ENCODE data around the gene IFITM5.

- no peak for TF ChIP-seq POLR2A (IDR thresholded peaks at IDR 0.05)
- no peak for TF ChIP-seq CTCF (IDR thresholded peaks at IDR 0.05)
- TF ChIP-seq POLR2AphosphoS5 (IDR thresholded peaks at IDR 0.05), result no peak
- no peak for TF ChIP-seq EP300 (IDR thresholded peaks at IDR 0.05)
Measured at GRCh38 chr11:290621-291231, 8.6 kb downstream of the IFITM5 start.
